SK-N-SH (cell line): ENCODE measurements around the gene F2. TPM values are rescaled to one million over a fixed set of nuclear protein-coding genes. Genes with fewer than 3 reads are reported as not detected.

Experiments used
- CTCF ChIA-PET: fragments of 300-600, 350-600 bp; formaldehyde crosslinking; extraction: SDS; loops from one replicate; lab custom pipeline; 2021; lab: Yijun Ruan, JAX
- POLR2A ChIA-PET: fragments of 350-600 bp; sonication (Branson Sonifier 250); formaldehyde crosslinking; extraction: SDS; loops from one replicate; lab custom pipeline; 2020; ENCODE audit warnings: antibody characterized with exemption, inconsistent platforms; lab: Yijun Ruan, JAX
- DNase-seq: peaks from one replicate; pipeline ENCODE4 v3.0.0; 2012
- H2AFZ ChIP-seq: fragments of 200-600 bp; sonication (generic); 2 replicates; pipeline ENCODE4 v1.8.1; 2016; ENCODE audit warnings: antibody characterized with exemption, mild to moderate bottlenecking, low read depth
- H3F3A ChIP-seq: fragments of 200-600 bp; sonication (generic); replicated peaks from 2 replicates; pipeline ENCODE3; 2016; ENCODE audit warnings: antibody characterized with exemption, mild to moderate bottlenecking; ENCODE audit not compliant: insufficient read depth
- H3K27ac ChIP-seq, 2 experiments: fragments of 200-500 bp in 1 of 2; fragments of 200-600 bp in 1 of 2; sonication (Bioruptor generic) in 1 of 2; sonication (generic), shearing (Covaris generic) in 1 of 2; 2 replicates each; pipeline versions ENCODE4 v1.5.1 to v1.6.1; 2014 to 2016; ENCODE audit warnings: low read depth in 2 of 2, inconsistent platforms in 1 of 2, low read length in 1 of 2, mild to moderate bottlenecking in 1 of 2, mixed read lengths in 1 of 2
- H3K27me3 ChIP-seq: fragments of 200-600 bp; sonication (generic), shearing (Covaris generic); 2 replicates; pipeline ENCODE4 v1.6.1; 2016; ENCODE audit warnings: mixed run types; ENCODE audit not compliant: insufficient read depth
- H3K36me3 ChIP-seq, 2 experiments: fragments of 200-500 bp in 1 of 2; fragments of 200-600 bp in 1 of 2; sonication (Bioruptor generic) in 1 of 2; sonication (generic) in 1 of 2; replicated peaks in 1 of 2; 2 replicates each; pipeline versions ENCODE3 to v1.5.1; 2014 to 2016; ENCODE audit warnings: low read length in 1 of 2, mild to moderate bottlenecking in 1 of 2; ENCODE audit not compliant: insufficient read depth in 2 of 2, control insufficient read depth in 1 of 2
- H3K4me1 ChIP-seq, 2 experiments: fragments of 200-500 bp in 1 of 2; fragments of 200-600 bp in 1 of 2; sonication (Bioruptor generic) in 1 of 2; sonication (generic), shearing (Covaris generic) in 1 of 2; 2 replicates each; pipeline versions ENCODE4 v1.5.1 to v1.6.1; 2014 to 2016; ENCODE audit warnings: low read depth in 1 of 2, low read length in 1 of 2, mixed run types in 1 of 2; ENCODE audit not compliant: insufficient read depth in 2 of 2, control insufficient read depth in 1 of 2
- H3K4me2 ChIP-seq: fragments of 200-600 bp; sonication (generic), shearing (Covaris generic); 2 replicates; pipeline ENCODE4 v1.6.1; 2017; ENCODE audit warnings: mixed run types
- H3K4me3 ChIP-seq, 2 experiments: fragments of 200-500 bp in 1 of 2; fragments of 200-600 bp in 1 of 2; sonication (Bioruptor generic) in 1 of 2; sonication (generic), shearing (Covaris generic) in 1 of 2; 2 replicates each; pipeline versions ENCODE4 v1.5.1 to v1.8.1; 2014 to 2016; ENCODE audit warnings: low read depth in 2 of 2, inconsistent platforms in 1 of 2, low read length in 1 of 2, mild to moderate bottlenecking in 1 of 2, mixed read lengths in 1 of 2, moderate library complexity in 1 of 2
- H3K79me2 ChIP-seq: fragments of 200-600 bp; sonication (generic); 2 replicates; pipeline ENCODE4 v1.8.1; 2017; ENCODE audit warnings: mild to moderate bottlenecking; ENCODE audit not compliant: insufficient read depth
- H3K9ac ChIP-seq: fragments of 200-600 bp; sonication (generic); 2 replicates; pipeline ENCODE4 v1.6.1; 2017; ENCODE audit warnings: mixed run types
- H3K9me2 ChIP-seq: fragments of 200-600 bp; sonication (generic); 2 replicates; pipeline ENCODE4 v1.6.1; 2017; ENCODE audit warnings: mixed run types
- H3K9me3 ChIP-seq: fragments of 200-600 bp; sonication (generic); 2 replicates; pipeline ENCODE4 v1.6.1; 2017; ENCODE audit warnings: mixed run types, mild to moderate bottlenecking, moderate library complexity
- H4K20me1 ChIP-seq: fragments of 200-600 bp; sonication (generic); 2 replicates; pipeline ENCODE4 v1.6.1; 2017; ENCODE audit warnings: mild to moderate bottlenecking, mixed run types; ENCODE audit not compliant: insufficient read depth
- ELF1 ChIP-seq: IDR thresholded peaks from 2 replicates; pipeline ENCODE4 v1.4.0; 2012
- EZH2phosphoT487 ChIP-seq: fragments of 200-600 bp; sonication (generic); IDR thresholded peaks from 2 replicates; pipeline ENCODE4 v1.6.1; 2017; ENCODE audit warnings: low read depth, mixed run types, mild to moderate bottlenecking, antibody characterized with exemption, moderate library complexity, borderline replicate concordance
- JUND ChIP-seq: IDR thresholded peaks from 2 replicates; pipeline ENCODE4 v1.4.0; 2012
- MEF2A ChIP-seq: IDR thresholded peaks from 2 replicates; pipeline ENCODE4 v1.4.0; 2012; ENCODE audit warnings: low read depth, borderline replicate concordance
- NFIC ChIP-seq: IDR thresholded peaks from 2 replicates; pipeline ENCODE4 v1.4.0; 2012; ENCODE audit warnings: borderline replicate concordance
- POLR2AphosphoS5 ChIP-seq: IDR thresholded peaks from 2 replicates; pipeline ENCODE4 v1.6.1; 2012; ENCODE audit warnings: low read depth, low read length
- RCOR1 ChIP-seq: fragments of 150-350 bp; IDR thresholded peaks from 2 replicates; pipeline ENCODE4 v1.6.1; 2017; ENCODE audit warnings: antibody characterized with exemption, low read length
- RXRA ChIP-seq: IDR thresholded peaks from 2 replicates; pipeline ENCODE4 v1.4.0; 2012; ENCODE audit warnings: low read depth, mild to moderate bottlenecking, borderline replicate concordance
- TAF1 ChIP-seq: IDR thresholded peaks from 2 replicates; pipeline ENCODE4 v1.6.1; 2012; ENCODE audit warnings: low read depth, mild to moderate bottlenecking, low read length, moderate library complexity, borderline replicate concordance
- WGBS: methylation state at CpG from one replicate; pipeline ENCODE4 v1.1.6; 2017; ENCODE audit warnings: low lambda C conversion rate; 5-methylcytosine and 5-hydroxymethylcytosine counted together
- polyA plus RNA-seq, 3 experiments: library from polyadenylated mRNA; depleted of rRNA; stranded (reverse); fragments of >200 nt; gene quantifications; 2 replicates each; pipeline ENCODE4 v1.2.3, GENCODE V29; 2012
- TF ChIP-seq, protein P1 (sequence below): IDR thresholded peaks from 2 replicates; pipeline ENCODE4 v1.6.1; 2012; ENCODE audit warnings: mild to moderate bottlenecking, low read depth, low read length, moderate library complexity
- TF ChIP-seq, protein P2 (sequence below): IDR thresholded peaks from 2 replicates; pipeline ENCODE4; 2012

The F2 gene
- polyA plus RNA-seq, 1 of the 3 experiments (the other 2 are of a cell fraction) = 0.07 TPM

DNA sequence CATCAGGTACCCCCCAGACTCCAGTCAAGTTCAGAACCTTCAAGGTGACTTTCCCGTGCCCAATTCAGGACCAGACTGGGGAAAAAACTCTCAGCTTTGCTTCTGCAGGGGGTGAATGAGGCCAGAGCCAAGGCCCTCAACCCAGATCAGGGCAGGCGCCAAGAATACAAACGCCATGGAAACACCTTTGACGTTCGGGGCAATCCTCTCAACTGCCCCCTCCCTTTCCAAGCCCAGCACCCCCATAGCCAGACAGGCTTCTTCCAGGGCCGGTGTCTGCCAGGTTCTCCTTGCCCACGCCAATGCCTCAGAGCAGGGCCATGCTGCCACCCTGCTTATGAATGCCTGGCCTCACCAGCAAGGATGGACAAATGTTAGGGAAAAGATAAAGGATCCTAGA is 24.4 kb upstream of the F2 start:
- peaks cover 5% of the 10 kb centered on the region; the same call in 1 of the 2 replicates for H4K20me1 ChIP-seq
- H3K9ac ChIP-seq = no peak overlapping the region
- TF ChIP-seq TAF1 = no peak
- no peak for TF ChIP-seq EZH2phosphoT487
- TF ChIP-seq, protein P1, sequence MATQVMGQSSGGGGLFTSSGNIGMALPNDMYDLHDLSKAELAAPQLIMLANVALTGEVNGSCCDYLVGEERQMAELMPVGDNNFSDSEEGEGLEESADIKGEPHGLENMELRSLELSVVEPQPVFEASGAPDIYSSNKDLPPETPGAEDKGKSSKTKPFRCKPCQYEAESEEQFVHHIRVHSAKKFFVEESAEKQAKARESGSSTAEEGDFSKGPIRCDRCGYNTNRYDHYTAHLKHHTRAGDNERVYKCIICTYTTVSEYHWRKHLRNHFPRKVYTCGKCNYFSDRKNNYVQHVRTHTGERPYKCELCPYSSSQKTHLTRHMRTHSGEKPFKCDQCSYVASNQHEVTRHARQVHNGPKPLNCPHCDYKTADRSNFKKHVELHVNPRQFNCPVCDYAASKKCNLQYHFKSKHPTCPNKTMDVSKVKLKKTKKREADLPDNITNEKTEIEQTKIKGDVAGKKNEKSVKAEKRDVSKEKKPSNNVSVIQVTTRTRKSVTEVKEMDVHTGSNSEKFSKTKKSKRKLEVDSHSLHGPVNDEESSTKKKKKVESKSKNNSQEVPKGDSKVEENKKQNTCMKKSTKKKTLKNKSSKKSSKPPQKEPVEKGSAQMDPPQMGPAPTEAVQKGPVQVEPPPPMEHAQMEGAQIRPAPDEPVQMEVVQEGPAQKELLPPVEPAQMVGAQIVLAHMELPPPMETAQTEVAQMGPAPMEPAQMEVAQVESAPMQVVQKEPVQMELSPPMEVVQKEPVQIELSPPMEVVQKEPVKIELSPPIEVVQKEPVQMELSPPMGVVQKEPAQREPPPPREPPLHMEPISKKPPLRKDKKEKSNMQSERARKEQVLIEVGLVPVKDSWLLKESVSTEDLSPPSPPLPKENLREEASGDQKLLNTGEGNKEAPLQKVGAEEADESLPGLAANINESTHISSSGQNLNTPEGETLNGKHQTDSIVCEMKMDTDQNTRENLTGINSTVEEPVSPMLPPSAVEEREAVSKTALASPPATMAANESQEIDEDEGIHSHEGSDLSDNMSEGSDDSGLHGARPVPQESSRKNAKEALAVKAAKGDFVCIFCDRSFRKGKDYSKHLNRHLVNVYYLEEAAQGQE = no peak
- TF ChIP-seq POLR2AphosphoS5 = no peak
- TF ChIP-seq ELF1 = no peak
- no peak for TF ChIP-seq NFIC
- no peak for TF ChIP-seq RCOR1
- TF ChIP-seq, protein P2, sequence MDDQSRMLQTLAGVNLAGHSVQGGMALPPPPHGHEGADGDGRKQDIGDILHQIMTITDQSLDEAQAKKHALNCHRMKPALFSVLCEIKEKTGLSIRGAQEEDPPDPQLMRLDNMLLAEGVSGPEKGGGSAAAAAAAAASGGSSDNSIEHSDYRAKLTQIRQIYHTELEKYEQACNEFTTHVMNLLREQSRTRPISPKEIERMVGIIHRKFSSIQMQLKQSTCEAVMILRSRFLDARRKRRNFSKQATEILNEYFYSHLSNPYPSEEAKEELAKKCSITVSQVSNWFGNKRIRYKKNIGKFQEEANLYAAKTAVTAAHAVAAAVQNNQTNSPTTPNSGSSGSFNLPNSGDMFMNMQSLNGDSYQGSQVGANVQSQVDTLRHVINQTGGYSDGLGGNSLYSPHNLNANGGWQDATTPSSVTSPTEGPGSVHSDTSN = no peak
- TF ChIP-seq RXRA = no peak
- no peak for TF ChIP-seq JUND
- TF ChIP-seq MEF2A = no peak
- H3K9me3 ChIP-seq = no peaks in the 10 kb centered on the region
- H2AFZ ChIP-seq = no peak overlapping the region
- peaks cover 25 to 35% of the 10 kb centered on the region in 2 experiments for H3K36me3 ChIP-seq
- DNase-seq = no peak
- WGBS = 100% methylated on average over 1 of the region's 7 CpGs
- no peak overlapping the region; a peak in 1 of 4 replicates for H3K27ac ChIP-seq
- no peak overlapping the region for H3K4me3 ChIP-seq
- H3K79me2 ChIP-seq = peaks cover 36% of the 10 kb centered on the region
- no peak overlapping the region for H3K4me2 ChIP-seq
- POLR2A ChIA-PET = no interaction called here
- H3F3A ChIP-seq = no peaks in the 10 kb centered on the region
- CTCF ChIA-PET = interaction anchor here (0.6 to 1.0 kb wide), 2 partner anchors 111 to 205 kb away, joined by 3 read pairs; no protein-coding TSS in a partner anchor
- H3K9me2 ChIP-seq = no peaks in the 10 kb centered on the region
- H3K27me3 ChIP-seq = no peaks in the 10 kb centered on the region
- H3K4me1 ChIP-seq = peaks cover 10 to 33% of the 10 kb centered on the region in 2 experiments; a peak in 3 of 4 replicates
